ENCODE results near the gene RRAS.
A peak's percentile ranks its signal among the peaks of the same experiment; 100 is the strongest.

RRAS gene

GRCh38 chr19:49676784-49677230, 36.9 kb upstream of the RRAS start:
- peak; percentile 100 for DNase-seq

- no peak for DNase-seq
These were observed 36.3 kb upstream of the RRAS start for GRCh38 chr19:49676136-49676783.

- no peak for DNase-seq
These were observed 32.4 kb upstream of the RRAS start for GRCh38 chr19:49672131-49672919.

GRCh38 chr19:49669516-49669915, 29.6 kb upstream of the RRAS start:
- DNase-seq, result no peak

DNA sequence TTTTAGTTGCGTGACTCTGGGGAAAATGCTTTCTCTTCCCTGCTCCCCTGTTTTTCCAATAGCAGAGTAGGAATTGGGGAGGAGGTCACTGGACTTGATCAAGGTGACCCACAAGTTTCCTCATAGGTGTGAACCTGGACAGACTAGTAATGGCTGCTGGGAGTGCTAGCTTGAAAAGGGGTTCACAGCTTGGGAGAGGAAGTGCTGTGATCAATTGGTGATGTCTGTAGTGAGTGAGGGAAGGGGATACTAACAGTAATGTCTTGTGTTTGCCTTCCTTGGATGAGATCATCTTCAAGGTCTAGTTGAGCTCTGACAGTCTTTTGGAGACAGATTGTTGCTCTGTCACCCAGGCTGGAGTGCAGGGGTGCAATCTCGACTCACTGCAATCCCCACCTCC, 27.5 kb upstream of the RRAS start:
- no peak for DNase-seq

- DNase-seq, result no peak
These were observed 26.1 kb upstream of the RRAS start for GRCh38 chr19:49666120-49666444.

DNA sequence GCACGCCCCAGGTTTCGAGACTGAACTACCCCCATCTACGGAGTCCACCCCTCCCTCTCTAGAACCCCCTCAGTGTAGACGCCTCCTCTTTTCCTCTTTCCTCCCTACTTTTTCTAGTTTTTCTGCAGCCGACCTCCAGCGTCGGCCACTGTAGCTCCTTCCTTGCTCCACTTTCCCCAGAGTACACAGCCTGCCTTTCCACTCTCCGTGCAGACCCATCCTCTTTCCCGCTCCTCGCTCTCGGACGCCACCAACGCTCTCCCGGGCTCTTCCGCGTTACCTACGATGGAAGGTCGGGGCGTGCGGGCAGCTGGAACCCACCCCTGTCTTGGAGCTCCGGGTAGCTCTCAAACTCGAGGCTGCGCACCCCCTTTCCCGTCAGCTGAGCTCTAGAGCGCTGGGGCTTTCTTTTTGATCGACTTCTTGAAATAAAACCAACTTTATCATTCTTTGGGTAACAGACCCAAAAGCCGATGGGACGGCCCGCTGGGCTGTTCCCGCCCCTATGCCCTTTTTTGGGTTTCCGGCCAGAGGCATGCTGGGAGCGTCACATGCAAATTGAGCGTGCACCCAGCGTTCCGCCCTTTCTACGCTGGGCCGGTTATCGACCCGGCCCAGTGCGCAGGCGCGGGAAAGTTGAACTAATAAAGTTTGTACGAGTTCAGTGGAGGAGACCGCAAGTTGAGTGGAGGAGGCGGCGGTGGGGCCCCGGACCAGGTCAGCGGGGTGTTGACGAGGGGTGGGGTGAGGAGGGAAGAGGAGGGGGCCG, 25.6 kb upstream of the RRAS start, which contains the start of the genes BCL2L12 and IRF3:
TSS of gene BCL2L12 (plus strand) at position 583 of the 769 bp plus-strand sequence. CDS start 760 bp downstream, outside the sequence.
TSS of gene IRF3 (minus strand) at position 507 of the 769 bp plus-strand sequence. CDS start 1,019 bp downstream, outside the sequence.
- no peak for DNase-seq

DNA sequence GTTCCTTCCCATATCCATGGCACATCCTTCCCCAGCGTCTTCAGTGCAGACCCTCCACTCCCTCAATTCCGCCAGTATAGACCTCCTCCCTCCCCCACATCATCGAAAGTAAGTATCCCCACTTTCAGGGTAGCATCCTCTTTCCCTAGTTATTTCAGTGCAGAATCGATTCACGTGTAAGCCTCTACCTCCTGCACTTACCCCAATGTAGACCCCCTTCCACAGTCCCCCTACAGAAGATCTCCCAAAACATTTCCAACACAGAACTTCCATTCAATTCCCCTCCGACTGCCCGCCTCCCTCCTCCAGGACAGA, 25.1 kb upstream of the RRAS start:
- no peak for DNase-seq

- DNase-seq, result peak; percentile 26
These were observed 24.5 kb upstream of the RRAS start for GRCh38 chr19:49664171-49665035.

DNA sequence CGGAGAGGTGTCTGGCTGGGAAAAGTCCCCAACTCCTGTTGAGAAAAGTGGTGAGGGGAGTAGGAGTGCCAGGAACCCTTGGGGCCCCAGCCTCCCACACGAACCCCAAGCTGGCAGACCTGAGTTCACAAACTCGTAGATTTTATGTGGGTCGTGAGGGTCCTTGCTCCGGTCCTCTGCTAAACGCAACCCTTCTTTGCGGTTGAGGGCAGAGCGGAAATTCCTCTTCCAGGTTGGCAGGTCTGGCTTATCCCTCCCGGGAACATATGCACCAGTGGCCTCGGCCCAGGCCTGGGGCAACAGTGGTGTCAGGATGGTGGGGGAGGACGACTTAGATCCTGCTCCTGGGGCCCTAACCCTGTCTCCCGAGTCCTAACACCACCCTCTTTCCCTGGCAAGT, 23.3 kb upstream of the RRAS start:
- no peak for DNase-seq

DNA sequence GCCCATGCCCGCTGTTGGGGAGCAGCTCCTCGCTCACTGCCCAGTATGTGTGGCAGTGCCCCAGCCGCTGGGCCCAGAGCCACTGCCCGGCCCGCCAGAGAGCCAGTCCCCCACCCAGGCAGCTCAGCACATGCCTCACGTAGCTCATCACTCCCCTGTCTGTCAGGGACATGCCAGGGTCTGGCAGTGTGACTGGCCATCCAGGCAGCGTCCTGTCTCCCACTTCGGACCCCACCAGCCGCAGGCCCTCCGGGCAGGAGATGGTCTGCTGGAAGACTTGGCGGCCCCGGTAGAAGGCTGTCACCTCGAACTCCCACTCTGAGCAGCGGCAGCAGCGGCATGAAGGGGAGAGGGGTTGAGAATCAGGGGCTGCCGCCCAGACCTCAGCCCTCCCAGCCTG, 22.1 kb upstream of the RRAS start:
- DNase-seq, result no peak

GRCh38 chr19:49660338-49660961, 20.5 kb upstream of the RRAS start:
- DNase-seq, result no peak

DNA sequence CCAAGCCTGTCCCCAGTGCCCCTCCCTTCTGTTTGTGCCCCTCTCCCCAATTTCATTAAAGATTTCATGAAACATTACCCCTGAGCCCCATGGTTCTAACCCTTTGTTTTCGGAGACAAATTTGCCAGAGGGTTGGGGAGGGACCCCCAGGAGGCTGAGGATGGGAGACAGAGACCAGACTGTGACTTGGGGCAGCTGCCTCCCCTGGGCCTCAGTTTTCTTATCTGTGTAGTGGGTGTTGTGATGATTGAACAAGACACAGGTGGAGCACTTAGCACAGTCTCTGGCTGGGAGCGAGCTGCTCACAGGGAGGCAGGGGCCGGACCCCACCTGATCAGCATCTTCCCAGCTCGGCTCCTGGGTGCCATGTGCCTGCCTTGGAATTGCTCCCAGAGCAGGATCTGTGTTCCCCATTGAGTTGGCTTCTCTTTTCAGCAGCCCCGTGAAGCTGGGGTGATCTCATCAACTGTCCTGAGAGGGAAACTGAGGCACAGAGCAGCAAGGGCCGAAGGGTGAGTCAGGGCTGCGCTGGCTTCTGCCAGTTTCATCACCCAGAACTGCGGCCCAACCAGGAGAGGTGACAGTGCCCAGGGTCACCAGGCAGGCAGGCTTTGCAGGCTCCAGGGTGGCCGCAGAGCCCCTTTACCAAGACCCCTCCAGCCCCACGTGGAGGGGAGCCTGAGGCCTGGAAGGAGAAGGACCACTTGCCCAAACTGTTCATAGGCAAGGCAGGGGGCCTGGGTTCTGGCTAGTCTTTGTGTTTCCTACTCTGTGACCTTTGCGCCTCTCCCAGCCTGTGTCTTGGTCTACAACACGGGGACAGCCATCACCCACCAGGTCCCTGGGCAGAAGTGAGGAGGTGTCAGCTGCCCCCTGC, 18.9 kb upstream of the RRAS start:
- DNase-seq, result no peak

DNA sequence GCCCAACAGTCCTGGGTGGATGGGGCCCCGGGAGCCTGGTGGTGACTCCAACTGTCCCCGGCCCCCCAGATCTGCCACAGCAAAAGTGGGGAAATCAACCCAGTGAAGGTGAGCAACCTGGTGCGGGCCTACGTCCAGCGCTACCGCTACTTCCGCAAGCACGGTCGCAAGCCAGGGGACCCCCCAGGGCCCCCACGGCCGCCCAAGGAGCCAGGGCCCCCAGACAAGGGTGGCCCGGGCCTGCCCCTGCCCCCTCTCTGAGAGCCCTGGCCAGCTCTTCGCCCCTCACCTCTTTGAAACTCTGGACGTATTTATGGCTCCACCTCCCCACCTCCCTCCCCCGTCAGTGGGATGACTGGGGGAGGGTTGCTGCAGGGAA, 18.2 kb upstream of the RRAS start:
- DNase-seq, result no peak

- no peak for DNase-seq
These were observed 17.7 kb upstream of the RRAS start for GRCh38 chr19:49657493-49658138.

DNA sequence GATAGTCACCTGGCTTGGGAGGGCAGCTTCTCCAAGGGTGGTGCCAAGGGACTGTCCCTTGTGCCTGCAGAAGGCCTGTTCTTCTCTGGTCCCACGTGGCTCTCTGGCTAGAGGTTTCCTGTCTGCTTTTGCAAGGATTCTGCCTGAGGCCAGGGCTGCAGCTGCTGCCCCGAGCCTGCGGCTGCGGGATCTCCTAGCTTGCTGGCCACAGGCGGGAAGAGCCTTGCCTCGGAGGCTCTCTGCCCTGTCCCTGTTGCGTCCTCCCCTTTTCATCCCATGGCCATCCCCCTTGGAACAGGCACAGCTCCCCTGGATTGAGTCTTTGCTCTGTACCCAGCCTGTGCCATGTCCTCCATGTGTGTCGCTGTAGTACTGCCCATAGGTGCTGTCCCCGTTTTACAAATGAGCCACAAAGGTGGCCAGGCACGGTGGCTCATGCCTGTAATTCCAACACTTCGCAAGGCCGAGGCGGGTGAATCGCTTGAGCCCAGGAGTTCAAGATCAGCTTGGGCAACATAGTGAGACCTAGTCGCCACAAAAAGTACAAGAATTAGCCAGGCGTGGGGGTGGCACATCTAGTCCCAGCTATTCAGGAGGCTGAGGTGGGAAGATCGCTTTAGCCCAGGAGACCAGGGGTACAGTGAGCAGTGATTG, 16.6 kb upstream of the RRAS start:
- DNase-seq, result no peak

DNA sequence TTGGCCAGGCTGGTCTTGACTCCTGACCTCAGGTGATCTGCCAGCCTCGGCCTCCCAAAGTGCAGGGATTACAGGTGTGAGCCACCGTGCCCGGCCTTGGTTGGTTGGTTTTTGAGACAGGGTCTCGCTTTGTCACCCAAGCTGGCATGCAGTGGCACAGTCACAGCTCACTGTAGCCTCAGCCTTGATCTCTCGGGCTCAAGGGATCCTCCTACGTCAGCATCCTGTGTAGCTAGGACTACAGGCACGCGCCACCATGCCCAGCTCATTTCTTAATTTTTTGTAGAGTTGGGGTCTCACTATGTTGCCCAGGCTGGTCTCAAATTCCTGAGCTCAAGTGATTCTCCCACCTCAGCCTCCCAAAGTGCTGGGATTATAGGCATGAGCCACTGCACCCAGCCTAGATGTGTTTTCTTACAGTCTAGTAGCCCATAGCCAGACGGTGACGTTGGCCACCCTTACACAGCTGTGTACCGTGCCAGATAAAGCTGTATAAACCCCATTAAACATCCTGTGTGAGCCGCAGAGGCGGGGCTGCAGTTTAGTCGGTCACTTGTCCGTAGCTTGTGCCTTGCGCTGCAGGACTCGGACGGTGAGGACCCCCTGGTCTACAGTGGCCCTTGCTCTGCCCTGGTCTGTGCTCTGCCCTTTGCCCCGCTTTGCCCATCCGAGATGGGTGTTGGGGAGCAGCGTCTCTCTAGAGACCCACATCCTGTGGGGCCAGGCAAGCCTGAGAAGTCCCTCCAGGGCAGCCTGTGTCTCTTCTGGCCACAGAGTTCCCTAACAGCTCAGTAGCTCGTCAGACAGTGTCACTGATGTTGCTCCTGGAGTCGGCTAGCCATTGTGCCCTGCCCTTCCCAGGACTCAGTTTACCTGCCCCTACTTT, 15.9 kb upstream of the RRAS start:
- DNase-seq, result no peak

- DNase-seq, result no peak
These were observed 14.6 kb upstream of the RRAS start for GRCh38 chr19:49654581-49654980.

- no peak for DNase-seq
These were observed 13.5 kb upstream of the RRAS start for GRCh38 chr19:49653466-49653806.
